NCI-H1092 treated with DMSO at 0.1 percent for 48 hours (cell line): ENCODE measurements around the gene GABRD.

Experiments used
- DNase-seq: peaks from one replicate; lab custom pipeline; 2025; lab: John Stamatoyannopoulos, UW

GABRD gene

DNA sequence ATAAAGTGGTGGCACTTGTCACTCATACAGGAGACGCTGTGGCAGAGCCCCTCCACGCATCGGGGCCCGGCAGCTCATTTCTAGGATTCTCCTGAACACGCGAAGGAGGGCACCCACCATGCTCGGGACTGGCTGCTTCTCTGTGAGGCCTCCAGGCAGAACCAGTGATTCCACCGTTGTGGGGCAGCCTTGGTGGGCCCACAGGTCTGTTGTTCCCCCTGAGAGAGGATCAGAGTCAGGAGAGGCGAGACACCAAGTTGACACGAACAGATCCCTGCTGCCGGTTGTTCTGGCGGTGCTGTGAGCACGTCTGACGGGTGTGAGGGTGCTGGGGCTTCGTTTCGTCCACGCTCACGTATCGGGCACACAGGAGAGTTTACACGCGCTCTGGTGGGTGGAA is 57.7 kb downstream of the GABRD start:
- no peak for DNase-seq

DNA sequence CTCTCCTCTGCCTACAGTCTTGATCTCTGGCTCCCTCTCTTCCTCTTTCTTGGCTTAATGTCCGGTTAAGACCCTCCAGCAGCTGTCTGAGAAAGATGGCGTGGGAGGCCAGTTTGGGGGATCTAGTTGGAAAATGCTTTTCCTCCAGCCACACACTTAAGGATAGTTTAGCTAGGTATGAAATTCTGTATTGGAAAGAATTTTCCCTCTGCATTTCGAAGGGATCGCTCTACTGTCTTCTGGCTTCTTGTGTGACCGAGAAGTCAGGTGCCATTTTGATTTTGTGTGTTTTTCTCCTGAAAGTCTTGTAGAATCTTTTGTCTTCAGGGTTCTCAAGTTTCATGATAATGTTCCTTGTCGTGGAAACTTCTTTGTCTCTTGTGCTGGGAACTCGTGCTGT is 59.0 kb downstream of the GABRD start:
- DNase-seq, result no peak

DNA sequence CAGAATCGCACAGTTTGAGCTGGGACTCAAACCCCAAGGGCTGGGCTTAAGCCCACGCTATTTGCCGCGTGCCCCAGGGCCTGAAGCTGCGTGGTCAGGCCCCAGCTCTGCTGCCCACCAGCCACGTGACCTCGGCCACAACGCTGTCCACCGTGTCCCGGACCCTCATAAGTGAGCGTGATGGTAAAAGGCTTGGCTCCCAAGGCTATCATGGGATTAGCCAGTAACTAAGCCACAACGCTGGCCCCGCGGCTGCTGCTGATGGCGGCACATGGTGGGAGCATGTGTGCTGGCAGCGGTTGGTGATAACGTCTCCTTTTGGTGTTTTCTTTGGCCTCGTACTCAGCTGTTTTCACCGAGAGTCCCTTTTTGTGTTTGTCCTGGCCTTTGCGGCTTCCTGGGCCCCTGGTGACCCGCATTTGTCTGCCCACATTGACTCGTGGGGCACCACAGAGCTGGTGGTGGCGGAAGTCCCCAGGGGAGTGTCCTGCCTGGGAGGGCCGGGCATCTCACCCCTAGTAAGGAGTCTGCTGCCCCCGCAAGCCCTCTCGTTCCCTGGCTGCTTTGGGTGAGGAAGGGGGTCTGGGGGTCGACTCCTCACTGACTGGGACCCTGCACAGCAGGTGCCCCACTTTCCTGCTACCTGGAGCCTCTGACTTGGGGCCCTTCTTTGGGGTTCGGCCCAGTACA is 60.4 kb downstream of the GABRD start:
- DNase-seq, result no peak

DNA sequence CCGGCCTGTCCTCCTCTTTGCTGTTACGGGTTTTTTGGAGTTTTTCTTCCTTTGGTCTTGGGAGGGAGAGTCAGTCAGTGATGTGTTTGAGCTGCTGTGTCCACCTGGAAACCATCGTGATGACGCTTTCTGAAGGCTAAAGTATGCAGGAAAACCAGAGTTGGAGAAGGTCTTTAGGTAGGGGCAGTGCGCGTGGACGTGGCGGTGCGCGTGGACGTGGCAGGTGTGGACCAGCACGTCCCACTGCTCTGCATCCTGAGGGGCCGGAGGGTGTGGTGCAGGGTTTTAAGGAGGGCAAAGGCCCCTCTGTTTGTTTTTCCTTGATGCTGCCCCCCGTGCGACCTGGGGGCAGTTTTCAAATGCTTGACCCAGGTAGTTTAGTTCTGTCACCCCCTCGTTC is 61.0 kb downstream of the GABRD start:
- DNase-seq, result no peak
